Natural killer cell (primary cell): ENCODE measurements around the gene MYO16. TPM values are rescaled to one million over a fixed set of nuclear protein-coding genes. Genes with fewer than 3 reads are reported as not detected.

Experiments used
- ATAC-seq, 3 donors: fragments of 150-1000 bp in 2 of 3; fragments of 200-7000 bp in 1 of 3; cut with Tn5 transposase; 1 replicate in 1 of 3; 2 replicates in 2 of 3; pipeline ENCODE4 v1.10.0; 2021; ENCODE audit warnings: mild to moderate bottlenecking in 2 of 3, moderate library complexity in 2 of 3
- DNase-seq, 2 donors: peaks; one replicate each; pipeline versions ENCODE4 v3.0.0 to v3.0.0-alpha.2; 2013 to 2021; ENCODE audit warnings: mixed read lengths in 1 of 2
- H3K27ac ChIP-seq: one replicate; pipeline ENCODE4 v1.5.1; 2013; ENCODE audit warnings: mild to moderate bottlenecking, low read length
- H3K27me3 ChIP-seq: one replicate; pipeline ENCODE4 v1.6.1; 2013; ENCODE audit warnings: low read length; ENCODE audit not compliant: control insufficient read depth, insufficient read depth
- H3K36me3 ChIP-seq: one replicate; pipeline ENCODE4 v1.6.1; 2013; ENCODE audit warnings: low read length; ENCODE audit not compliant: control insufficient read depth, insufficient read depth
- H3K4me1 ChIP-seq: one replicate; pipeline ENCODE4 v1.6.1; 2013; ENCODE audit warnings: low read length; ENCODE audit not compliant: control insufficient read depth, insufficient read depth
- H3K4me3 ChIP-seq: one replicate; pipeline ENCODE4 v1.5.1; 2013; ENCODE audit warnings: low read length
- H3K9me3 ChIP-seq: one replicate; pipeline ENCODE4 v1.6.1; 2013; ENCODE audit warnings: low read length; ENCODE audit not compliant: control insufficient read depth, insufficient read depth
- H3K27ac Mint-ChIP-seq, 2 donors: one replicate each; pipeline ENCODE4 v1.8.0; 2022; ENCODE audit warnings: mild to moderate bottlenecking in 2 of 2, mixed read lengths in 2 of 2, moderate library complexity in 1 of 2
- H3K27me3 Mint-ChIP-seq, 2 donors: one replicate each; pipeline ENCODE4 v1.8.0; 2022; ENCODE audit warnings: low read depth in 2 of 2, mixed read lengths in 2 of 2
- H3K36me3 Mint-ChIP-seq: one replicate; pipeline ENCODE4 v1.8.0; 2022; ENCODE audit warnings: mixed read lengths
- H3K4me1 Mint-ChIP-seq, 2 donors: one replicate each; pipeline ENCODE4 v1.8.0; 2022; ENCODE audit warnings: mixed read lengths in 2 of 2
- H3K4me3 Mint-ChIP-seq: one replicate; pipeline ENCODE4 v1.8.0; 2022; ENCODE audit warnings: mild to moderate bottlenecking, moderate library complexity, mixed read lengths
- H3K9me3 Mint-ChIP-seq, 2 donors: one replicate each; pipeline ENCODE4 v1.8.0; 2022; ENCODE audit warnings: mixed read lengths in 2 of 2
- CTCF ChIP-seq: fragments of 200-600 bp; IDR thresholded peaks from one replicate; pipeline ENCODE4 v1.8.0; 2022; ENCODE audit warnings: antibody characterized with exemption
- WGBS: methylation state at CpG from one replicate; pipeline ENCODE4 v1.1.7; 2013; ENCODE audit warnings: missing lambda C conversion rate; ENCODE audit not compliant: insufficient coverage; 5-methylcytosine and 5-hydroxymethylcytosine counted together
- intact Hi-C: fragments of 100-400 bp; cut with micrococcal nuclease; formaldehyde crosslinking; loops from one replicate; pipeline ENCODE4 v1.14.2; 2022
- total RNA-seq, 4 donors: library from RNA; stranded (reverse); fragments of 120-200 nt in 1 of 4; gene quantifications; one replicate each; pipeline versions ENCODE4 v1.2.3 to v1.2.4, GENCODE V29; 2013 to 2022

The MYO16 gene
- total RNA-seq, 3 donors from 2014 or later (not counting 1 experiment from before 2014, with no cell fraction given): 0.28 TPM; not detected in 2

- Histone ChIP-seq H3K4me3 (no peak overlapping the region), H3K9me3 (no peaks in the 10 kb centered on the region), H3K4me1 (no peaks in the 10 kb centered on the region), H3K27ac (no peak overlapping the region), H3K36me3 (no peaks in the 10 kb centered on the region), H3K27me3 (no peaks in the 10 kb centered on the region)
- 83% methylated on average over 2 of the region's 2 CpGs for WGBS
- intact Hi-C loops: no loop called here
- Mint-ChIP-seq H3K9me3 (no peaks in the 10 kb centered on the region), H3K27ac (no peak overlapping the region), H3K36me3 (no peaks in the 10 kb centered on the region), H3K4me1 (no peaks in the 10 kb centered on the region), H3K4me3 (no peak overlapping the region), H3K27me3 (no peaks in the 10 kb centered on the region)
- ATAC-seq (no peak), DNase-seq (no peak)
- TF ChIP-seq CTCF: no peak
These were observed 370.8 kb downstream of the MYO16 start for GRCh38 chr13:109000207-109000606.

- 100% methylated on average over 1 of the region's 2 CpGs for WGBS
- Mint-ChIP-seq H3K4me1 (no peaks in the 10 kb centered on the region), H3K4me3 (no peak overlapping the region), H3K9me3 (peaks cover 0 to 2% of the 10 kb centered on the region in 2 donors), H3K27ac (no peak overlapping the region), H3K27me3 (peaks cover 0 to 2% of the 10 kb centered on the region in 2 donors), H3K36me3 (no peaks in the 10 kb centered on the region)
- intact Hi-C loops: no loop called here
- DNase-seq (no peak), ATAC-seq (no peak)
- no peaks in the 10 kb centered on the region for H3K9me3 ChIP-seq
- no peaks in the 10 kb centered on the region for H3K27me3 ChIP-seq
- H3K4me1 ChIP-seq: no peaks in the 10 kb centered on the region
- no peaks in the 10 kb centered on the region for H3K36me3 ChIP-seq
- TF ChIP-seq CTCF: no peak
- H3K27ac ChIP-seq: no peak overlapping the region
- no peak overlapping the region for H3K4me3 ChIP-seq
These were observed 373.5 kb downstream of the MYO16 start for GRCh38 chr13:109002934-109003333.

GRCh38 chr13:109007946-109008345, 378.5 kb downstream of the MYO16 start:
- DNase-seq (no peak), ATAC-seq (no peak)
- Histone ChIP-seq H3K27ac (no peak overlapping the region), H3K36me3 (no peaks in the 10 kb centered on the region), H3K4me3 (no peak overlapping the region), H3K27me3 (no peaks in the 10 kb centered on the region), H3K4me1 (no peaks in the 10 kb centered on the region), H3K9me3 (no peaks in the 10 kb centered on the region)
- H3K27ac Mint-ChIP-seq: no peak overlapping the region
- WGBS: 77% methylated on average over 3 of the region's 3 CpGs
- peaks cover 0 to 2% of the 10 kb centered on the region in 2 donors for H3K9me3 Mint-ChIP-seq
- H3K36me3 Mint-ChIP-seq: no peaks in the 10 kb centered on the region
- no peak overlapping the region for H3K4me3 Mint-ChIP-seq
- no peaks in the 10 kb centered on the region for H3K4me1 Mint-ChIP-seq
- TF ChIP-seq CTCF: no peak
- H3K27me3 Mint-ChIP-seq: peaks cover 0 to 2% of the 10 kb centered on the region in 2 donors
- intact Hi-C loops: no loop called here

- ATAC-seq: no peak
These were observed 380.3 kb downstream of the MYO16 start for GRCh38 chr13:109009756-109010155.

More at GRCh38 chr13:109009756-109010155, 380.3 kb downstream of the MYO16 start:
- H3K4me3 ChIP-seq: no peak overlapping the region
- intact Hi-C loops: no loop called here
- WGBS: 89% methylated on average over 4 of the region's 4 CpGs
- no peaks in the 10 kb centered on the region for H3K9me3 ChIP-seq
- H3K9me3 Mint-ChIP-seq: peaks cover 0 to 2% of the 10 kb centered on the region in 2 donors
- H3K27me3 Mint-ChIP-seq: peaks cover 0 to 2% of the 10 kb centered on the region in 2 donors
- H3K36me3 Mint-ChIP-seq: no peaks in the 10 kb centered on the region
- no peak overlapping the region for H3K27ac Mint-ChIP-seq
- no peaks in the 10 kb centered on the region for H3K4me1 ChIP-seq
- DNase-seq: no peak
- no peak for TF ChIP-seq CTCF
- H3K27ac ChIP-seq: no peak overlapping the region
- no peaks in the 10 kb centered on the region for H3K27me3 ChIP-seq
- H3K4me3 Mint-ChIP-seq: no peak overlapping the region
- no peaks in the 10 kb centered on the region for H3K36me3 ChIP-seq
- no peaks in the 10 kb centered on the region for H3K4me1 Mint-ChIP-seq
